ACC112 (cell line): Measurements from ENCODE around the gene YEATS4.
A peak's percentile ranks its signal among the peaks of the same experiment; 100 is the strongest.
"Not testable (repeated sequence)": the region's sequence is repeated elsewhere in the genome, so short reads cannot be mapped to it uniquely, and the experiment has no call there.

Experiments
- H2AFZ ChIP-seq: fragments of 200-600 bp; sonication (generic); one replicate; pipeline ENCODE4 v1.6.0; 2017; ENCODE audit warnings: antibody characterized with exemption, low read length; ENCODE audit not compliant: unreplicated experiment
- H3K27ac ChIP-seq: fragments of 200-600 bp; sonication (generic); 2 replicates; pipeline ENCODE4 v1.5.1; 2014; ENCODE audit warnings: low read depth, mild to moderate bottlenecking, antibody characterized with exemption, low read length, moderate library complexity
- H3K27me3 ChIP-seq: fragments of 200-600 bp; sonication (generic); 2 replicates; pipeline ENCODE4 v1.6.1; 2014; ENCODE audit warnings: mild to moderate bottlenecking, antibody characterized with exemption, low read length, moderate library complexity, mixed read lengths; ENCODE audit not compliant: insufficient read depth
- H3K36me3 ChIP-seq: fragments of 200-600 bp; sonication (generic); 2 replicates; pipeline ENCODE4 v1.6.1; 2016; ENCODE audit warnings: mild to moderate bottlenecking, antibody characterized with exemption, low read length, moderate library complexity, mixed read lengths; ENCODE audit not compliant: insufficient read depth
- H3K4me1 ChIP-seq: fragments of 200-600 bp; sonication (generic); one replicate; pipeline ENCODE4 v1.6.1; 2016; ENCODE audit warnings: low read length, mixed read lengths; ENCODE audit not compliant: insufficient read depth, unreplicated experiment, control insufficient read depth
- H3K4me3 ChIP-seq: fragments of 200-600 bp; sonication (generic); 2 replicates; pipeline ENCODE4 v1.5.1; 2014; ENCODE audit warnings: mild to moderate bottlenecking, low read depth, low read length
- H3K79me2 ChIP-seq: fragments of 200-600 bp; sonication (generic); one replicate; pipeline ENCODE4 v1.6.0; 2016; ENCODE audit warnings: low read length; ENCODE audit not compliant: control insufficient read depth, unreplicated experiment, insufficient read depth

YEATS4 gene

GRCh38 chr12:69359531-69360347 lies at the start of gene YEATS4:
Gene YEATS4, plus strand, starts transcription at chr12:69359743. Its CDS starts 230 bp downstream, at chr12:69359973.
- Histone ChIP-seq H2AFZ (peak within 1 kb of the TSS; percentile 89), H3K79me2 (peaks cover 19% of the 10 kb centered on the region), H3K4me3 (peak within 1 kb of the TSS; percentile 83), H3K27me3 (no peaks in the 10 kb centered on the region), H3K36me3 (peaks cover 4% of the 10 kb centered on the region), H3K27ac (peak within 1 kb of the TSS; percentile 89), H3K4me1 (peaks cover 15% of the 10 kb centered on the region)

DNA sequence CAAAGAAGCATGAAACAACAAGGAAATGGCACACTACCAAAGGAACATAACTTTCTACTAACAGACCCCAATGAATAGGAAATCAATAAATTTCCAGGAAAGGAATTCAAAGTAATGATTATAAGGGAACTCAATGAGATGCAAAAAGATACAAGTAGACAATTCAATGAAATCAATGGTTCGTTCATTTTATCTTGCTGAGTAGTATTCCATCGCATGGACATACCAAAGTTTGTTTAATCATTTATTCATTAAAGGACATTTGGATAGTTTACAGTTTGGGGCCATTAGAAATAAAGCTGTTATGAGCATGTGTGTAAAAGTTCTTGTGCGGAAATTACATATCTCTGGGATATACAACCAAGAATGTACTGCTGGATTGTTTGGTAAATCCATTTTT lies 46.3 kb upstream of the YEATS4 start:
- Histone ChIP-seq H3K4me1 (no peaks in the 10 kb centered on the region), H3K4me3 (no peak overlapping the region), H3K36me3 (no peaks in the 10 kb centered on the region), H3K79me2 (no peaks in the 10 kb centered on the region), H2AFZ (no peak overlapping the region), H3K27ac (no peak overlapping the region), H3K27me3 (peaks cover 9% of the 10 kb centered on the region)

- not testable (repeated sequence) for H3K4me3 ChIP-seq, H3K27ac ChIP-seq, H3K36me3 ChIP-seq, H2AFZ ChIP-seq, H3K4me1 ChIP-seq, H3K79me2 ChIP-seq
- peaks cover 26% of the 10 kb centered on the region for H3K27me3 ChIP-seq
Measured at GRCh38 chr12:69316784-69317183, 42.8 kb upstream of the YEATS4 start.

GRCh38 chr12:69317233-69317632 lies 42.3 kb upstream of the YEATS4 start:
- H3K79me2 ChIP-seq, H3K4me1 ChIP-seq, H3K36me3 ChIP-seq, H3K4me3 ChIP-seq, H2AFZ ChIP-seq, H3K27ac ChIP-seq: not testable (repeated sequence)
- H3K27me3 ChIP-seq = peaks cover 28% of the 10 kb centered on the region

GRCh38 chr12:69318225-69318624 lies 41.3 kb upstream of the YEATS4 start:
- Histone ChIP-seq H3K27ac (no peak overlapping the region), H3K36me3 (no peaks in the 10 kb centered on the region), H3K27me3 (peaks cover 37% of the 10 kb centered on the region), H2AFZ (no peak overlapping the region), H3K4me3 (no peak overlapping the region), H3K79me2 (no peaks in the 10 kb centered on the region), H3K4me1 (no peaks in the 10 kb centered on the region)

DNA sequence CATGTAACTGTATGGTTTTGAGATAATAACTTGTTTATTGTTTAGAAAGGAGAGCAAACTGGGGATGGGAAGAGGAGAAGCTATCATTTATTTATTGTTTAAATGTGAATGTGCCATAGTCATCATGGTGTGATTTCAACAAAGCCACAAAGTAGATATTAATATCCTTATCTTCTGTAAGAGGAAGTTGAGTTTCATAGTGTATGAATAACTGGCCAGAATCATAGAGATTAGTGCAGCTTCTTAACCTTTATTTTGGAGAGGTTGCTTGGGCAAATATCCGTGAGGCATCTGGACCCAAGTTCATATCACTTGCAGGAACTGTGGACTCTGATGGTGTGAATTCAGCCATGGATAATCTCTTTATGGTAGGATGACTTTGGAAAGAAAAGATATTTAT lies 38.2 kb upstream of the YEATS4 start:
- H3K36me3 ChIP-seq = no peaks in the 10 kb centered on the region
- no peak overlapping the region for H3K4me3 ChIP-seq
- no peaks in the 10 kb centered on the region for H3K4me1 ChIP-seq
- H3K27me3 ChIP-seq = peaks cover 56% of the 10 kb centered on the region
- no peaks in the 10 kb centered on the region for H3K79me2 ChIP-seq
- no peak overlapping the region for H3K27ac ChIP-seq
- no peak overlapping the region for H2AFZ ChIP-seq

DNA sequence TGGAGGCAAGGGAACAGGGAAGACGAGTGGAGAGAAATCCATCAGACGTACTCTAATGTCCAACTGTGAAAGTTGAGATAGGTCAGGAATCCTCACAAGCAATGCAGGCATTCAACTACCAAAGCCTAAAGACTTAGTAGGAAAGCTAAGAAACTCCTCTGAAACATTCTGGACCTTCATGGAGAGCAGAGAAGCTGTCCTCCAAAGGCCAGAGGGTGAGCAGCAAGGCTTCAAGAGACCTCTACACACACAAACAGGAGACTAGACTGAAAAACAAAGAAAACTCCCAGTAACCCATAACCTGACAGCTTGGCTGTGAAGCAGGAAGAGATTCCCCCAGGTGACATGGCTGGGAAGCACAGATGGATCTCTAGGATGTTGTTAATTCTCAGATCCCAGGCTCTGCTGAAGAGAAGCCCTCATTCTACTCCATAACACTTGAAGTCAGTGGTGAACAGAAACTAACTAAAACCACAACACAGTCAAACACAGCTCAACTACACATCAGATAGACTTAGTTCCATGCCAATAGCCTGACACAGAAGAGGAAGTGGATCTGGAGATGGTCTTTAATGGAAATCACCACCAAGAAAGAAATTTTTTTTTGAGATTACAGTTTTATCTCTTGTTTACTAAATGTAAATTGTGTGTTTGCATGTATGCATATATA lies 34.6 kb upstream of the YEATS4 start:
- Histone ChIP-seq H3K27me3 (peaks cover 87% of the 10 kb centered on the region), H3K4me1 (no peaks in the 10 kb centered on the region), H3K4me3 (no peak overlapping the region), H3K27ac (no peak overlapping the region), H2AFZ (no peak overlapping the region), H3K36me3 (no peaks in the 10 kb centered on the region), H3K79me2 (no peaks in the 10 kb centered on the region)

- no peaks in the 10 kb centered on the region for H3K36me3 ChIP-seq
- peaks cover 79% of the 10 kb centered on the region for H3K27me3 ChIP-seq
- H2AFZ ChIP-seq = no peak overlapping the region
- no peak overlapping the region for H3K4me3 ChIP-seq
- H3K27ac ChIP-seq = no peak overlapping the region
- H3K4me1 ChIP-seq = no peaks in the 10 kb centered on the region
- H3K79me2 ChIP-seq = no peaks in the 10 kb centered on the region
Measured at GRCh38 chr12:69328426-69328825, 31.1 kb upstream of the YEATS4 start.

- Histone ChIP-seq H2AFZ (no peak overlapping the region), H3K4me1 (no peaks in the 10 kb centered on the region), H3K27ac (no peak overlapping the region), H3K27me3 (peaks cover 75% of the 10 kb centered on the region), H3K4me3 (no peak overlapping the region), H3K79me2 (no peaks in the 10 kb centered on the region), H3K36me3 (no peaks in the 10 kb centered on the region)
Measured at GRCh38 chr12:69329669-69330428, 29.7 kb upstream of the YEATS4 start.

- H3K27ac ChIP-seq = no peak overlapping the region
- peaks cover 70% of the 10 kb centered on the region for H3K27me3 ChIP-seq
- no peaks in the 10 kb centered on the region for H3K79me2 ChIP-seq
- H3K4me1 ChIP-seq = no peaks in the 10 kb centered on the region
- H3K36me3 ChIP-seq = no peaks in the 10 kb centered on the region
- H3K4me3 ChIP-seq = peak overlapping the region; percentile 71
- H2AFZ ChIP-seq = no peak overlapping the region
Measured at GRCh38 chr12:69330475-69331473, 28.8 kb upstream of the YEATS4 start.
